Measurements from ENCODE around the gene STMND1.
"Not testable (repeated sequence)": the region's sequence is repeated elsewhere in the genome, so short reads cannot be mapped to it uniquely, and the experiment has no call there.

The STMND1 gene

GRCh38 chr6:17101422-17102257, at the start of gene STMND1:
TSS of gene STMND1 (plus strand) at chr6:17102050. CDS start at chr6:17102258, 208 bp downstream.
- no peak for DNase-seq

DNA sequence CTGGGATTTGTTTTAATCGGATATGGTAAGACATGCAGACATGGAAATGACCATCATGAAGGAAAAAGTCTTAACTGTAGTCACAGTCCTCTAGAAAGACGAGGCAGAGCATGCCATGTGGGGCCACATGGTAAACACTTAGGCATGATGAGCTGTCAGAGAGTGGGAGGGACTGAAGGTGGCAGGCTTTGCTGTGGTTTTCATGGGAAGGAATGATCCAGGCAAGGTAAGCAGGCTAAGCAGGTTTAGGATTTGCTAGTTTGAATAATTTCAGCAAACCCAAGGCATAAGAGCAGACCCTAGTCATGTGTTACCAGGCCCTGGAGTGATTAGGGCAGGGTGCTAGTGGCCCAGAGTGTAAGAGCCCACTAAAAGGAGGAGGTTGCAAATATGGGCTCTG, 47.2 kb upstream of the STMND1 start:
- DNase-seq: no peak

DNA sequence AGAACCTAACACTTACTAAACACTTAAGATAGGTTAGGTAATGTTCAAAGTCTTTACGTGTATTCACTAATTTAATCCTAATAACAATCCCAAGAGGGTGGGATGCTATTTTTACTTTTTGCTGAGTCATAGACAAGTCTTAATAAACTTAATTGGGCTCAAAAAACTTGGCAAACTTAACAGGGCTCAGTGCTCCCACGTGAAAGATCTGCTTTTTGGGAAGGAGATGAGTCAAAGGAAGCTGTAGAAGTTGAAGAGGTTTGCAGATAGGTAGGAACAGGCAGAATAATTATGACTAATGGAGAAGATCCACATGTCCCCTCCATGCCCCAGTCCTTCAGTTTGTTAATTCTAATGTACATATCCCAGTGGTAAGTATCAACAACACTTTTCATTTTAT, 44.5 kb upstream of the STMND1 start:
- no peak for DNase-seq

DNA sequence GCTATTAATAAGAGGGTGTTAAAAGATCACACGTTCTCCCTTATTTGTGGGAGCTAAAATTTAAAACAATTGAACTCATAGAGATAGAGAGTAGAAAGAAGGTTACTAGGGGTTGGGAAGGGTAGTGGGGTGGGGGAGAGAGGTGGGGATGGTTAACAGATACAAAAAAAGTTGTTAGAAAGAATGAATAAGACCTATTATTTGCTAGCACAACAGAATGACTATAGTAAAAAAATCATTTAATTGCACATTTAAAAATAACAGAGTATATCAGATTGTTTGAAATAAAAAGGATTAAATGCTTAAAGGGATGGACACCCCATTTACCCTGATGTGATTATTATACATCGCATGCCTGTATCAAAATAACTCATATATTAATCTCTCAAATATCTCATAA, 43.3 kb upstream of the STMND1 start:
- DNase-seq: no peak

GRCh38 chr6:17059022-17059421, 42.8 kb upstream of the STMND1 start:
- DNase-seq: no peak

- DNase-seq: no peak
Measured at GRCh38 chr6:17059850-17060249, 42.0 kb upstream of the STMND1 start.

GRCh38 chr6:17061097-17061496, 40.8 kb upstream of the STMND1 start:
- DNase-seq: no peak

DNA sequence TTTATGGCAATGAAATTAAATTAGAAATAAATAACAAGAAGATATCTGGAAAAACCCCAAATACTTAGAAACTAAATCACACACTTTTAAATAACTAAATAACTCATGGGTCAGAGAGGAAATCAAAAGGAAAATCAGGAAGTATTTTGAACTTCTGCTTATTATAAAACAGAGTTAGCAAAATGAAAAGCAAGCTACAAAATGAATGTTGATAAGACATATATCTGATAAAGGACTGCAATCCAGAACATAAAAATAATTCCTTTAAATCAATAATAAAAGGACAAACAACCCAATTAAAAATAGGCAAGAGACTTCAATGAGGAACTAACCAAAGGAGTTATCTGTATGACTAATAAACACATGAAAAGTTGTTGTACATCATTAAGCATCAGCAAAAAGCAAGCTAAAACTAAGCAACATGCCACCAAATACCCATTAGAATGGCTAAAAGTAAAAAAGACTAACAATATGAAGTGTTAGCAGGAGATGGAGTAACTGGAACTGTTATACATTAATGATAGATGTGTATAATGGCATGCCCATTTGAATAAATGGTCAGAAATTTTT, 38.9 kb upstream of the STMND1 start:
- DNase-seq: no peak

DNA sequence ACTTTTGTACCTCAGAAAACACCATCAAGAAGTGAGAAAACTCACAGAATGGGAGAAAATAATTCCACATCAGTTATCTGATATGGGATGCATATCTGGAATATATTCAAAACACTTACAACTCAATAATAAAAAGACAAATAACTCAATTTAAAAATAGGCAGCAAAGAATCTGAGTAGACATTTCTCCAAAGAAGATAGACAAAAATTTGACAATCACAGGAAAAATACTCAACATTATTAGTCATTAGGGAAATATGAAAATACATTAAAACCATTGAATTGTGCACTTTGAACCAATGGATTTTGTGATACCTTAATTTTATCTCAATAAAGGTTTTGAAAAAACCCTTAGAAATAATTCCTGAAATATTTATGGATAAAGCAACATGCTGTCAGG, 36.9 kb upstream of the STMND1 start:
- no peak for DNase-seq

DNA sequence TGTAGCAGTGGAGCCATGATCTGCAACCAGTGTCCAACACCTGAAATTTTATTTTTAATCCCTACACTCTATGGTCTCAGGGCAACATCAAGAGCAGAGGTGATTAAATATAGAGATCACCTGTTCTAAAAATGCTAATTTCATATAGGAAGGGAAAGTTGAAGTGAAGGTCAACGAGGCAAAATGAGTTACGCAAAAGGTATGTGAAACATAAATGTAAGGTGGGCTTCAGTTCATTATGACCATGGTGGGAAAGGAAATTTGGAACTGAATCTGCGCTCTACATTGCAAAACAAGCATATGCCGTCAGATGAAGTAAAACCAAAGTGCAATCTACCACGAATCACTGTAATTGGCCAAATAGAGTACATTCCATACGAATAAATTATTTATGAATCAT, 35.2 kb upstream of the STMND1 start:
- no peak for DNase-seq

DNA sequence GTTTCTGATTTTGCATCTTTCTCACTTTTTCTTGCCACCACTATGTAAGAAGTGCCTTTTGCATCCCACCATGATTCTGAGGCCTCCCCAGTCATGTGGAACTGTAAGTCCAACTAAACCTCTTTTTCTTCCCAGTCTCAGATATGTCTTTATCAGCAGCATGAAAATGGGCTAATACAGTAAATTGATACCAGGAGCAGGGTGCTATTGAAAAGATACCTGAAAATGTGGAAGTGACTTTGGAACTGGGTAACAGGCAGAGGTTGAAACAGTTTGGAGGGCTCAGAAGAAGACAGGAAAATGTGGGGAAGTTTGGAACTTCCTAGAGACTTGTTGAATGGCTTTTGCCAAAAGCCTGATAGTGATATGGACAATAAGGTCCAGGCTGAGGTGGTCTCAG, 32.9 kb upstream of the STMND1 start:
- not testable (repeated sequence) for DNase-seq

GRCh38 chr6:17070400-17070799, 31.4 kb upstream of the STMND1 start:
- not testable (repeated sequence) for DNase-seq

DNA sequence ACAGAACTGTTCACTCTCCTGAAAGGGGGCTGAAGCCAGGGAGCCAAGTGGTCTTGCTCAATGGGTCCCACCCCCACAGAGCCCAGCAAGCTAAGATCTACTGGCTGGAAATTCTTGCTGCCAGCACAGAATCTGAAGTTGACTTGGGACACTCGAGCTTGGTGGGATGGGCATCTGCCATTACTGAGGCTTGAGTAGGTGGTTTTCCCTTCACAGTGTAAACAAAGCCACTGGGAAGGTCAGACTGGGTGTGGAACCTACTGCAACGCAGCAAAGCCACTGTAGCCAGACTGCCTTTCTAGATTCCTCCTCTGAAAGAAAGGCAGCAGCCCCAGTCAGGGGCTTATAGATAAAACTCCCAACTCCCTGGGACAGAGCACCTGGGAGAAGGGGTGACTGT, 28.3 kb upstream of the STMND1 start:
- DNase-seq: not testable (repeated sequence)

DNA sequence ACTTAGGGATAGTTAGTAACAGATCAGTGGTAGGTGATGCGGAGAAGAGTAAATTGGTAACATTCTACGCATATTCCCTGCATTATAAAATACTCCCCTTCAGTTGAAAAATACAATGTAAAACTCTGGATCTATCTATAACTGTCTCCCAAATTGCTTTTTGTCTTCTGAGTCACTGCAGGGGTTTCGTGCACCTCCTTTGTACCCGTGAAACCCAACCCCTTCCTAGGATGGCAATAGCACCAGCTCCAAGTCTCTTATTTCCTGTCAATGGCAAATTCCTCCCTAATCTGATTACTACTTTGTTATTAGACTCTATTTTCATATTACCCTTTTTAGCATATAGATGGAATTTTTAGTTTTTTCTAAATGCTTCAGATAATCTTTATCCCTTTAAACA, 20.6 kb upstream of the STMND1 start:
- DNase-seq: no peak

- no peak for DNase-seq
Measured at GRCh38 chr6:17081860-17082508, 19.9 kb upstream of the STMND1 start.

GRCh38 chr6:17083397-17083796, 18.5 kb upstream of the STMND1 start:
- DNase-seq: no peak

DNA sequence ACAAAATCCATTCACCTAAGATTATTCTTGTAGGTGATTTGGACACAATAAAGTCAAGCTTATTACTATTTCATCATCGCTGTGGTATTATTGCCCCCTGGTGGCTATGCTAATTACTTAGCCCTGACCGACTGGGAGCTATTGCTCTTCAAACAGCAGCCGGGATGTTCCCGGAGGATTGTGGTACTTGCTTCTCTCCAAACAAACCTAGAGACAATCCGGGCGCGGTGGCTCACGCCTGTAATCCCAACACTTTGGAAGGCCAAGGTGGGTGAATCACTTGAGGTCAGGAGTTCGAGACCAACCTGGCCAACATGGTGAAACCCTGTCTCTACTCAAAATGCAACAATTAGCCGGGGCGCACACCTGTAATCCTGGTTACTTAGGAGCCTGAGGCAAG, 15.4 kb upstream of the STMND1 start:
- DNase-seq: no peak

DNA sequence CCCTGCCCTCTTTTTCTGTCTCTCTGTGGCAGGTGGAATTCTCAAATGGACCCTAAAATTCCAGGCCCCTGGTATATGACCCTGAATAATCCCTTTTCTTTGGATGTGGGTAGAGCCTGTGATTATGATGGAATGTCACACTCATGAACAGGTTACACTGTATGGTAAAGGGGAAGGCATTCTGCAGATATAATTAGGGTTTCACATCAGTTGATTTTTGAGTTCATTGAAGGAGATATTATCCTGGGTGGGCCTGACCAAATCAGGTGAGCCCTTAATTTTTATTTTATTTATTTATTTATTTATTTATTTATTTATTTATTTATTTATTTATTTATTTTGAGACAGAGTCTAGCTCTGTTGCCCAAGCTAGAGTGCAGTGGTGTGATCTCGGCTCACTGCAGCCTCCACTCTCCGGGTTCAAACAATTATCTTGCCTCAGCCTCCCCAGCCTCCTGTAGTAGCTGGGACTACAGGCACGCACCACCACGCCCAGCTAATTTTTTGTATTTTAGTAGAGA, 13.7 kb upstream of the STMND1 start:
- no peak for DNase-seq

DNA sequence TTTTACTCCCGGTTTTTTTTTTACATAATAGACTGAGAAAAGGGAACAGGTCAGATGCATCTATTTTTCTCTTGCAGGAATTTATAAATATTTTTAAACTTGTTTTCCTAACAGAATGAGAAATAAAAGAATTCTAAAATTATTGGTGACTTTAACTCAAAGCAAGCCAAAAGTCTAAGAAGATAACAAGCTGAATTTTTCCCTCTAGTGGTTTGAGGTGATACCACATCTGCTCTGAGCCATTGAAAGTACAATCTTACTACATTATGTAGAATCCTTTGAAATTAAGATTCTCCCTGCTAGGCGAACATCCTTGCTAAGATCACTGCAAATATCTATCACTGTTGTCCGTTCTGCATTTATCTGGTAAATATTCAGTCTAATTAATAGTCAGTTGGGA, 10.7 kb upstream of the STMND1 start:
- DNase-seq: no peak

- no peak for DNase-seq
Measured at GRCh38 chr6:17093686-17094085, 8.2 kb upstream of the STMND1 start.

GRCh38 chr6:17096096-17096495, 5.8 kb upstream of the STMND1 start:
- DNase-seq: no peak

DNA sequence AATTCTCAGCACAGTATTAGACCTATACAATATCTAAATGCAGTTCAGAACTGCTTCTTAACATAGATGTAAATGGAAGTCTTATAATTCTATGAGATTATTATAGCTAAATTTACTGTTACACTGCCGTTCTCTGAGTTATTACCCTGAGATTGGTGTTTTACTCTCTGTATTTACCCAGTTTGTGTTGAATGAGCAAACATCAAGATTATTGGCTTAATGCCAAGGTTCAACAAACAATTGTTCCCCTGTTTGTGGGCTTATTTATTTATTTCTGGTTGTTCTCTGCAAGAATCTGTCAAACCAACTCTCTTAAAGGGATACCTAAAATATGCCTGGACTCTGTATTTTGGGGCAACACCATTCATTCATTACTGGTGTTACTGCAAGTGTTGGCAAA, 5.2 kb upstream of the STMND1 start:
- no peak for DNase-seq

GRCh38 chr6:17097982-17098381, 3.9 kb upstream of the STMND1 start:
- no peak for DNase-seq

DNA sequence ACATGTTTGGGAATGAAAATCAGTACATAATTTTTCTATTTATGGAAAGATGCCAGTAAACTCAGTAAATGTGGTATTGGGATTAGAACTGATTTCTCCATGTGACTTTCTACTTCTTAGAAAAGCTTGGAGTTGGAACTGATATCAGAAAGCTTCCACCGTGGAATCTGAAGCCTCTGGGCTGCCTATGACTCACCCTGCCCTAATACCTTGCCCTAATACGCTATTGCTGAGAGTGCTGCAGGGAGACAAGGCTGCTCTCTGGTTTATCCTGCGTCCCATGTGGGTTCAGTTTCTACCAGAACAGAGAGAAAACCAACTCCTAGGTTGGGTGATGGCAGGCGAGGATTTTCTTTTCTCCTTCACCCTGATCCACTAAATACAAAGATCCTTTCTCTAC, 3.3 kb upstream of the STMND1 start:
- DNase-seq: no peak
